Cardiac muscle cell (in vitro differentiated cells and primary cell): ENCODE measurements around the gene CAST. TPM values are rescaled to one million over a fixed set of nuclear protein-coding genes. Genes with fewer than 3 reads are reported as not detected.

Experiments used
- DNase-seq, 2 donors: peaks; one replicate each; pipeline versions ENCODE4 v3.0.0 to v3.0.0-alpha.2; 2010 to 2017; ENCODE audit warnings: low read depth in 1 of 2, low spot score in 1 of 2
- H3K27ac ChIP-seq: fragments of 200-600 bp; sonication (generic); 2 replicates; pipeline ENCODE4 v1.5.1; 2016
- H3K27me3 ChIP-seq: fragments of 200-600 bp; sonication (generic); 2 replicates; pipeline ENCODE4 v1.6.0; 2016; ENCODE audit warnings: control low read depth
- H3K36me3 ChIP-seq: fragments of 200-600 bp; sonication (generic); 2 replicates; pipeline ENCODE4 v1.5.1; 2016; ENCODE audit warnings: control low read depth
- H3K4me1 ChIP-seq: fragments of 200-600 bp; sonication (generic); 2 replicates; pipeline ENCODE4 v1.8.1; 2017; ENCODE audit warnings: low read depth, mild to moderate bottlenecking, mixed run types
- H3K4me3 ChIP-seq: fragments of 200-600 bp; sonication (generic); 2 replicates; pipeline ENCODE4 v1.5.1; 2016; ENCODE audit warnings: mild to moderate bottlenecking
- H3K9me3 ChIP-seq: fragments of 200-600 bp; sonication (generic); 2 replicates; pipeline ENCODE4 v1.5.1; 2017; ENCODE audit warnings: low read depth, mild to moderate bottlenecking, control low read depth
- polyA plus RNA-seq: library from polyadenylated mRNA; unstranded; fragments of >200 nt; fragmentation: Nextera tagmentation; extraction: Ambion mirVana; gene quantifications from 2 replicates; pipeline ENCODE4 v1.2.1, GENCODE V29; 2016
- total RNA-seq: library from RNA; depleted of rRNA; stranded (reverse); fragments of >200 nt; gene quantifications from 2 replicates; pipeline ENCODE4 v1.2.3, GENCODE V29; 2016
- TF ChIP-seq, protein P1 (sequence below): IDR thresholded peaks from 2 replicates; pipeline ENCODE4 v1.5.1; 2012; ENCODE audit warnings: low read depth, mild to moderate bottlenecking, low read length

Gene CAST
- total and polyA plus RNA-seq, 2 experiments from 2014 or later, result 85.2 to 101 TPM

DNA sequence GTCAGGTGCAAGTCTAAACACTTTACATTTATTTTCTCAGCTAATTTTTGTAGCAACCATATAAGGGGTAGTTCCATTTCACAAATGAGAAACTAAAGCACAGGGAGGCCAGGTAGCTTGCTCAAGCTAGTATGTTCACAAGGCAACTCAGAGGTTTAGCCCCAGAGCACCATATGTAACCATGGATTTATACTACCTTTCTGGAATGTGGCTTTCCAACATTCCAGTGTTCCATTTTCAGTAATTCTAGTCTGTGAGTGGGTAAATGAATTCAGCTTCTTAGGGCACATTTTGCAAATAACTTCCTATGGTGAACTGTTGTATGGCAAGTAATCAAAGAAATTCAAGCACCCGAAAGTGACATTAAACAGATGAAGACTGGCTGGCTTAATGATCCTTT lies 25.0 kb upstream of the CAST start:
- TF ChIP-seq, protein P1, sequence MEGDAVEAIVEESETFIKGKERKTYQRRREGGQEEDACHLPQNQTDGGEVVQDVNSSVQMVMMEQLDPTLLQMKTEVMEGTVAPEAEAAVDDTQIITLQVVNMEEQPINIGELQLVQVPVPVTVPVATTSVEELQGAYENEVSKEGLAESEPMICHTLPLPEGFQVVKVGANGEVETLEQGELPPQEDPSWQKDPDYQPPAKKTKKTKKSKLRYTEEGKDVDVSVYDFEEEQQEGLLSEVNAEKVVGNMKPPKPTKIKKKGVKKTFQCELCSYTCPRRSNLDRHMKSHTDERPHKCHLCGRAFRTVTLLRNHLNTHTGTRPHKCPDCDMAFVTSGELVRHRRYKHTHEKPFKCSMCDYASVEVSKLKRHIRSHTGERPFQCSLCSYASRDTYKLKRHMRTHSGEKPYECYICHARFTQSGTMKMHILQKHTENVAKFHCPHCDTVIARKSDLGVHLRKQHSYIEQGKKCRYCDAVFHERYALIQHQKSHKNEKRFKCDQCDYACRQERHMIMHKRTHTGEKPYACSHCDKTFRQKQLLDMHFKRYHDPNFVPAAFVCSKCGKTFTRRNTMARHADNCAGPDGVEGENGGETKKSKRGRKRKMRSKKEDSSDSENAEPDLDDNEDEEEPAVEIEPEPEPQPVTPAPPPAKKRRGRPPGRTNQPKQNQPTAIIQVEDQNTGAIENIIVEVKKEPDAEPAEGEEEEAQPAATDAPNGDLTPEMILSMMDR, result no peak
- no peaks in the 10 kb centered on the region for H3K4me1 ChIP-seq
- no peaks in the 10 kb centered on the region for H3K36me3 ChIP-seq
- no peak overlapping the region for H3K27ac ChIP-seq
- no peaks in the 10 kb centered on the region for H3K27me3 ChIP-seq
- DNase-seq, result no peak
- H3K4me3 ChIP-seq, result no peak overlapping the region
- no peaks in the 10 kb centered on the region for H3K9me3 ChIP-seq

DNA sequence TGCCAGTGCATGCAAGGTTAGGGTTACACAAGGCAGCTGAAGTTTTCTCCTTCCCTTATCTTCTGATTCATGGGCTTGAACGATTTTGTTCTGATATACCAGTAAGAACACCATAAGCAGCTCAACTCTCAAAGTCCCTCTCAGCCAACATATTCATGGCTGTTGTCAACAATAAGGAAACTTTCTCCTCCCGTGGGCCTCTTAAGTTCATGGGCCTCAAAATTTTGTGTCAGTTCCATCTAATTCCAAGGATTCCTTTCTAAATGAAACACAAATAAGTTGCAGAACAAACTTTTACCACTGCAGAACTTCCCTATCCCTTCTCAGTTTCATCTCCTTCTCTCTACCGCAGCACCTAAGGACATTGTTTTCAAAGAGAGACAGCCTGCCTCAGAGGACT lies 23.6 kb upstream of the CAST start:
- no peak overlapping the region for H3K27ac ChIP-seq
- TF ChIP-seq, protein P1, result no peak
- H3K27me3 ChIP-seq, result no peaks in the 10 kb centered on the region
- H3K36me3 ChIP-seq, result no peaks in the 10 kb centered on the region
- H3K4me1 ChIP-seq, result no peaks in the 10 kb centered on the region
- H3K4me3 ChIP-seq, result no peak overlapping the region
- no peaks in the 10 kb centered on the region for H3K9me3 ChIP-seq
- DNase-seq, result no peak

GRCh38 chr5:96640696-96641095 lies 21.5 kb upstream of the CAST start:
- no peaks in the 10 kb centered on the region for H3K27me3 ChIP-seq
- no peaks in the 10 kb centered on the region for H3K4me1 ChIP-seq
- H3K9me3 ChIP-seq, result no peaks in the 10 kb centered on the region
- no peak overlapping the region for H3K4me3 ChIP-seq
- no peaks in the 10 kb centered on the region for H3K36me3 ChIP-seq
- DNase-seq, result no peak
- TF ChIP-seq, protein P1, result no peak
- no peak overlapping the region for H3K27ac ChIP-seq

DNA sequence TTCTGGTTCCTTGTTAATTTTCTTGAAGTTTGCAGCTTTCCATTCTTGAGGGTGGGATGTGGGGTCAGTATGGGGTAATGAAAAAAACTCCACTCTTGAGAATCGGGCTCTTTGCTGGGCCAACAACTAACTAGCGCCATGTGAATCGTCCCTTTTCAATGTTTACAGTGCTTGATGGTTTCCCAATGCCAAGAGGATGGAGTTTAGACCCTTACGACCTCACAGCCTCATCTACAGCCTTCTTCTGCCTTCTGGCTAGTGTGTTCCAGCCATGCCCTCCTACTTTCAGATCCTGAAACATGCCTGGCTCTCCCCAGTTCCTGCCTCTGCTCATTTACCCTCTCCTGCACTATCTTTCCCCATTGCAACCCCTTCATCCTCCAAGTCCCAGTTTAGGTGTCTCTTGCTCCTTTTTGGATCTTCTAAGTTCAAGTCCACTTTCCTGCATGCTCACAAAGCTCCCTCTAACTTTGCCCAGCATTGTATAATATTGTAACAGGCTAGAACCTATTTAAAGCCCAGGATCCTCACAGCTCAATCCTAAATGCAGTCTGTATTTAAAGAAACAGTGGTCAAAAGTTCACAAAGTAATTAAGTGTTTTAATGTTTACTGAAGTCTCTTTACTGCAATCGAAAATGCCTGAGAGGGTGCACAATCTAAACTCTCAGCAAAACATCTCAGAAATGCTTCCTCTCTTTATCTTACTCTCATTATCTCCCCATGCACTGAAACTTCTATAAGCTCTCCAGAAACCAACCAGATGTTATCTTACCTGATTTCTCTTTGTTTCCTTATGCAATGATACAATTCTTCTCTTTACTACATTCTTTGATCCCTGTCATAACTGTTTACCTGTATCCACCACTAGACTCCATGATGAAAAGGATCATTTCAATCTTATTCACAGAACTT lies 20.6 kb upstream of the CAST start:
- Histone ChIP-seq H3K27me3 (no peaks in the 10 kb centered on the region), H3K4me3 (no peak overlapping the region), H3K36me3 (no peaks in the 10 kb centered on the region), H3K9me3 (no peaks in the 10 kb centered on the region), H3K27ac (no peak overlapping the region), H3K4me1 (no peaks in the 10 kb centered on the region)
- no peak for DNase-seq
- TF ChIP-seq, protein P1, result no peak

GRCh38 chr5:96642281-96642640 lies 19.9 kb upstream of the CAST start:
- H3K4me3 ChIP-seq, result no peak overlapping the region
- H3K9me3 ChIP-seq, result no peaks in the 10 kb centered on the region
- no peaks in the 10 kb centered on the region for H3K27me3 ChIP-seq
- DNase-seq, result no peak
- H3K27ac ChIP-seq, result no peak overlapping the region
- H3K36me3 ChIP-seq, result no peaks in the 10 kb centered on the region
- H3K4me1 ChIP-seq, result no peaks in the 10 kb centered on the region
- TF ChIP-seq, protein P1, result no peak
